K562 (cell line): Measurements from ENCODE around the gene MAL. TPM values are rescaled to one million over a fixed set of nuclear protein-coding genes. Genes with fewer than 3 reads are reported as not detected.

ENCODE experiments used
- CREB3 ChIP-seq: fragments of 450-650 bp; conservative IDR thresholded peaks from 2 replicates; pipeline ENCODE4 v1.6.1; 2016; ENCODE audit warnings: missing genetic modification characterization, low read depth, mild to moderate bottlenecking, missing compliant biosample characterization, moderate library complexity
- CREM ChIP-seq: IDR thresholded peaks from 2 replicates; pipeline ENCODE4 v1.6.1; 2014; ENCODE audit warnings: antibody characterized with exemption, low read depth
- CTCF ChIP-seq, 3 experiments: IDR thresholded peaks in 2 of 3; conservative IDR thresholded peaks in 1 of 3; 2 replicates each; pipeline ENCODE4 v1.5.1; 2011 to 2012; ENCODE audit warnings: low read length in 3 of 3, mild to moderate bottlenecking in 3 of 3, control low read depth in 2 of 3, improper control_type of control experiment in 1 of 3, inconsistent platforms in 1 of 3, low read depth in 1 of 3, mixed read lengths in 1 of 3, moderate library complexity in 1 of 3; ENCODE audit not compliant: insufficient read depth in 2 of 3
- ERF ChIP-seq: fragments of 450-650 bp; formaldehyde crosslinking; IDR thresholded peaks from 2 replicates; pipeline ENCODE4 v1.4.0; 2020; ENCODE audit warnings: mild to moderate bottlenecking, mixed read lengths
- GABPA ChIP-seq: fragments of 200-800 bp; sonication (Bioruptor generic); conservative IDR thresholded peaks from 2 replicates; pipeline ENCODE4 v1.6.1; 2016; ENCODE audit warnings: low read depth, missing genetic modification characterization, missing compliant biosample characterization
- JUND ChIP-seq, 2 experiments: IDR thresholded peaks; 2 replicates in 1 of 2; 3 replicates in 1 of 2; pipeline ENCODE4 v1.6.1; 2011; ENCODE audit warnings: borderline replicate concordance in 2 of 2, low read depth in 2 of 2, low read length in 2 of 2, improper control_type of control experiment in 1 of 2, missing biosample characterization in 1 of 2, missing genetic modification characterization in 1 of 2, missing genetic modification reagents in 1 of 2
- PHF8 ChIP-seq: fragments of 200-600 bp; sonication (generic); IDR thresholded peaks from 2 replicates; pipeline ENCODE4 v1.6.1; 2012; ENCODE audit warnings: mixed run types, mild to moderate bottlenecking, inconsistent platforms, low read length, moderate library complexity, borderline replicate concordance
- PRPF4 ChIP-seq: fragments of 200-400 bp; formaldehyde crosslinking; IDR thresholded peaks from one replicate; pipeline ENCODE4 v1.6.1; 2017; ENCODE audit warnings: low read length, low read depth, mild to moderate bottlenecking; ENCODE audit not compliant: insufficient read depth, poor library complexity, severe bottlenecking
- RAD21 ChIP-seq, 2 experiments: fragments of 250-450 bp in 1 of 2; fragments of 450-650 bp in 1 of 2; sonication (Bioruptor Pico) in 1 of 2; formaldehyde crosslinking in 1 of 2; IDR thresholded peaks in 1 of 2; conservative IDR thresholded peaks in 1 of 2; 2 replicates each; pipeline versions ENCODE4 v1.4.0 to v1.8.0; 2020 to 2022; ENCODE audit warnings: mild to moderate bottlenecking in 2 of 2, moderate library complexity in 1 of 2
- RBM22 ChIP-seq: fragments of 200-400 bp; formaldehyde crosslinking; IDR thresholded peaks from 2 replicates; pipeline ENCODE4 v1.6.1; 2018; ENCODE audit warnings: low read length, low read depth; ENCODE audit not compliant: poor library complexity, severe bottlenecking
- TAF1 ChIP-seq: IDR thresholded peaks from 2 replicates; pipeline ENCODE4 v1.6.1; 2011; ENCODE audit warnings: mild to moderate bottlenecking, low read length, moderate library complexity; ENCODE audit not compliant: insufficient read depth, control insufficient read depth, severe bottlenecking; ENCODE audit errors: extremely low read depth
- TBP ChIP-seq: optimal IDR thresholded peaks from 2 replicates; pipeline ENCODE3; 2011; ENCODE audit warnings: low read depth, low read length, improper control_type of control experiment
- THAP7 ChIP-seq: fragments of 250-450 bp; sonication (Bioruptor Pico); IDR thresholded peaks from 2 replicates; pipeline ENCODE4 v1.5.0; 2021
- ZBTB49 ChIP-seq: sonication (generic); formaldehyde crosslinking; IDR thresholded peaks from 2 replicates; pipeline ENCODE4 v1.8.0; 2022; ENCODE audit warnings: missing genetic modification reagents, mild to moderate bottlenecking, borderline replicate concordance
- ZNF121 ChIP-seq: sonication (generic); formaldehyde crosslinking; conservative IDR thresholded peaks from 2 replicates; pipeline ENCODE4 v1.8.0; 2022; ENCODE audit warnings: missing genetic modification reagents
- ZNF146 ChIP-seq: IDR thresholded peaks from one replicate; pipeline ENCODE4 v1.6.1; 2018; ENCODE audit warnings: missing compliant biosample characterization; ENCODE audit not compliant: unreplicated experiment
- ZNF274 ChIP-seq: IDR thresholded peaks from 2 replicates; pipeline ENCODE4 v1.6.1; 2011; ENCODE audit warnings: low read depth, mild to moderate bottlenecking, low read length, moderate library complexity, borderline replicate concordance
- ZNF444 ChIP-seq: fragments of 250-450 bp; sonication (Bioruptor Pico); IDR thresholded peaks from 2 replicates; pipeline ENCODE4 v1.4.0; 2020; ENCODE audit warnings: mild to moderate bottlenecking, moderate library complexity
- polyA plus RNA-seq, 8 experiments: library from polyadenylated mRNA; depleted of rRNA in 4 of 8; stranded (reverse) in 5 of 8; unstranded in 3 of 8; fragments of >200 nt; fragmentation: Nextera tagmentation in 2 of 8; fragmentation: Illumina TruSeq in 1 of 8; extraction: Ambion mirVana in 2 of 8; extraction: Trizol in 1 of 8; gene quantifications; 2 replicates each; pipeline versions ENCODE4 v1.2.1 to v1.2.3, GENCODE V29; 2011 to 2014; ENCODE audit warnings: inconsistent platforms in 1 of 8, missing spikeins in 1 of 8
- total RNA-seq, 7 experiments: library from RNA; depleted of rRNA in 6 of 7; stranded (reverse); fragments of >200 nt in 6 of 7; fragmentation: Illumina TruSeq in 2 of 7; extraction: Trizol in 2 of 7; gene quantifications; 2 replicates each; pipeline versions ENCODE4 v1.2.1 to v1.2.3, GENCODE V29; 2011 to 2021; ENCODE audit warnings: low replicate concordance in 1 of 7

Gene MAL
- total and polyA plus RNA-seq, 9 of the 15 experiments (the other 6 are each of a cell fraction or from before 2014, with no cell fraction given) = not detected

GRCh38 chr2:95022309-95023221 is 2.9 kb upstream of the MAL start (continued):
- TF ChIP-seq TAF1 (no peak), GABPA (tag) (no peak), CREM (peak; percentile 34; the same call in 1 of the 2 replicates), ZNF444 (CRISPR knock-in tag) (no peak), ZNF274 (no peak), PRPF4 (no peak), RAD21 (CRISPR knock-in tag; conservative IDR thresholded peaks at IDR 0.05 in 1 of 2, IDR thresholded peaks at IDR 0.05 in 1 of 2) (peak; percentile 48 to 76), ZNF121 (CRISPR knock-in tag) (no peak), TBP (no peak), ZNF146 (CRISPR knock-in tag) (no peak), ZBTB49 (CRISPR knock-in tag) (no peak), CREB3 (tag) (no peak), THAP7 (CRISPR knock-in tag) (no peak), CTCF (IDR thresholded peaks at IDR 0.05 in 2 of 3, conservative IDR thresholded peaks at IDR 0.05 in 1 of 3; ENCODE audit: insufficient read depth in 2 of 3, low read depth in 1 of 3, low read length in 3 of 3) (peak; percentile 87 to 88 (median 88)), JUND (IDR thresholded peaks at IDR 0.05; ENCODE audit: borderline replicate concordance, low read depth, low read length) (0 out of 2 replicates have a peak, but pooled peaks have one; percentile 18), JUND (tag; IDR thresholded peaks at IDR 0.05; ENCODE audit: borderline replicate concordance, low read depth, low read length) (no peak), RBM22 (no peak), ERF (no peak), PHF8 (no peak)
